Brain pericyte (primary cell): Measurements from ENCODE around the gene SLFN11.
"Not testable (repeated sequence)": the region's sequence is repeated elsewhere in the genome, so short reads cannot be mapped to it uniquely, and the experiment has no call there.

Experiments
- DNase-seq: peaks from one replicate; pipeline ENCODE4 v3.0.0-alpha.2; 2012; ENCODE audit warnings: low read depth, low spot score

Gene SLFN11

GRCh38 chr17:35352284-35352683 lies 21.1 kb downstream of the SLFN11 start:
- DNase-seq: no peak

- DNase-seq: no peak
Measured at GRCh38 chr17:35350493-35350892, 22.9 kb downstream of the SLFN11 start.

GRCh38 chr17:35345926-35346771 lies 27.3 kb downstream of the SLFN11 start:
- peak; percentile 8 for DNase-seq

GRCh38 chr17:35345445-35345925 lies 27.9 kb downstream of the SLFN11 start:
- no peak for DNase-seq

- no peak for DNase-seq
Measured at GRCh38 chr17:35344262-35344661, 29.2 kb downstream of the SLFN11 start.

- no peak for DNase-seq
Measured at GRCh38 chr17:35342276-35342675, 31.1 kb downstream of the SLFN11 start.

- no peak for DNase-seq
Measured at GRCh38 chr17:35341411-35341992, 31.9 kb downstream of the SLFN11 start.

- DNase-seq: no peak
Measured at GRCh38 chr17:35338230-35338629, 35.2 kb downstream of the SLFN11 start.

- DNase-seq: no peak
Measured at GRCh38 chr17:35337364-35337763, 36.1 kb downstream of the SLFN11 start.

GRCh38 chr17:35333578-35333977 lies 39.8 kb downstream of the SLFN11 start:
- not testable (repeated sequence) for DNase-seq

- no peak for DNase-seq
Measured at GRCh38 chr17:35322749-35323148, 50.7 kb downstream of the SLFN11 start.

GRCh38 chr17:35315971-35316370 lies 57.5 kb downstream of the SLFN11 start:
- DNase-seq: no peak

- DNase-seq: no peak
Measured at GRCh38 chr17:35315283-35315682, 58.1 kb downstream of the SLFN11 start.

GRCh38 chr17:35314415-35315216 lies 58.8 kb downstream of the SLFN11 start:
- DNase-seq: no peak

GRCh38 chr17:35313875-35314409 lies 59.5 kb downstream of the SLFN11 start:
- no peak for DNase-seq

GRCh38 chr17:35312790-35313711 lies 60.4 kb downstream of the SLFN11 start:
- DNase-seq: no peak

GRCh38 chr17:35312346-35312745 lies 61.1 kb downstream of the SLFN11 start:
- DNase-seq: no peak

- not testable (repeated sequence) for DNase-seq
Measured at GRCh38 chr17:35309345-35309744, 64.1 kb downstream of the SLFN11 start.
